Omental fat pad (tissue), 4 donors: ENCODE measurements around the gene NAALAD2. TPM values are rescaled to one million over a fixed set of nuclear protein-coding genes. Genes with fewer than 3 reads are reported as not detected.
"Not testable (repeated sequence)": the region's sequence is repeated elsewhere in the genome, so short reads cannot be mapped to it uniquely, and the experiment has no call there.

ENCODE experiments used
- ATAC-seq: fragments of 150-250 bp; one replicate; pipeline ENCODE4 v1.9.1; 2016; ENCODE audit warnings: mild to moderate bottlenecking, moderate library complexity; ENCODE audit not compliant: low FRiP score
- DNase-seq: peaks from one replicate; pipeline ENCODE4 v3.0.0-alpha.2; 2019; ENCODE audit warnings: low spot score
- CTCF ChIP-seq, 3 donors: fragments of 450-650 bp; IDR thresholded peaks; one replicate each; pipeline ENCODE4 v1.5.1; 2016 to 2017; ENCODE audit warnings: antibody characterized with exemption in 3 of 3, mild to moderate bottlenecking in 3 of 3, moderate library complexity in 2 of 3
- total RNA-seq, 4 donors: library from RNA; depleted of rRNA; stranded (reverse); fragments of >200 nt; gene quantifications; one replicate each; pipeline ENCODE4 v1.1.0, GENCODE V29; 2016

The NAALAD2 gene
- total RNA-seq, 4 donors from 2014 or later, result 1.9 to 10.2 (median 4.9) TPM

- no peak for DNase-seq
- no peak for ATAC-seq
- TF ChIP-seq CTCF (IDR thresholded peaks at IDR 0.05), result no peak
These were observed 9.5 kb upstream of the NAALAD2 start for GRCh38 chr11:90124946-90125345.

- no peak for TF ChIP-seq CTCF (IDR thresholded peaks at IDR 0.05)
- DNase-seq (no peak), ATAC-seq (no peak)
These were observed 644 bp upstream of the NAALAD2 start for GRCh38 chr11:90133560-90134477.

- DNase-seq (no peak), ATAC-seq (no peak)
- TF ChIP-seq CTCF (IDR thresholded peaks at IDR 0.05), result no peak
These were observed 553 bp downstream of the NAALAD2 start for GRCh38 chr11:90135016-90135415.

GRCh38 chr11:90148900-90149299, 14.4 kb downstream of the NAALAD2 start:
- no peak for ATAC-seq
- no peak for TF ChIP-seq CTCF (IDR thresholded peaks at IDR 0.05)
- no peak for DNase-seq

- ATAC-seq, DNase-seq: not testable (repeated sequence)
These were observed 32.6 kb downstream of the NAALAD2 start for GRCh38 chr11:90166982-90167573.

GRCh38 chr11:90167704-90168103, 33.2 kb downstream of the NAALAD2 start:
- not testable (repeated sequence) for DNase-seq, ATAC-seq

GRCh38 chr11:90168571-90168970, 34.1 kb downstream of the NAALAD2 start:
- no peak for TF ChIP-seq CTCF (IDR thresholded peaks at IDR 0.05)
- no peak for DNase-seq
- ATAC-seq, result no peak

- TF ChIP-seq CTCF (IDR thresholded peaks at IDR 0.05), result no peak
- ATAC-seq (no peak), DNase-seq (no peak)
These were observed 36.9 kb downstream of the NAALAD2 start for GRCh38 chr11:90171359-90171758.
